Adipocyte (in vitro differentiated cells): ENCODE data around the gene PSME2.

Source experiments
- DNase-seq: peaks from one replicate; pipeline ENCODE4 v3.0.0-alpha.2; 2015; ENCODE audit warnings: low read depth
- H3K27me3 ChIP-seq: replicated peaks from 2 replicates; pipeline ENCODE4 v1.7.0; 2013; ENCODE audit warnings: mild to moderate bottlenecking, low read length, moderate library complexity; ENCODE audit not compliant: control insufficient read depth, insufficient read depth
- H3K36me3 ChIP-seq: 2 replicates; pipeline ENCODE4 v1.7.0; 2013; ENCODE audit warnings: low read length, mild to moderate bottlenecking, moderate library complexity; ENCODE audit not compliant: control insufficient read depth, insufficient read depth, severe bottlenecking
- H3K4me1 ChIP-seq: 2 replicates; pipeline ENCODE4 v1.7.0; 2013; ENCODE audit warnings: mild to moderate bottlenecking, low read length, moderate library complexity; ENCODE audit not compliant: control insufficient read depth, insufficient read depth
- H3K4me3 ChIP-seq: 2 replicates; pipeline ENCODE4 v1.7.0; 2013; ENCODE audit warnings: mild to moderate bottlenecking, low read length, moderate library complexity
- H3K9ac ChIP-seq: 2 replicates; pipeline ENCODE4 v1.7.0; 2013; ENCODE audit warnings: mild to moderate bottlenecking, low read length, moderate library complexity
- H3K9me3 ChIP-seq: 2 replicates; pipeline ENCODE4 v1.7.0; 2013; ENCODE audit warnings: mild to moderate bottlenecking, low read length, moderate library complexity; ENCODE audit not compliant: control insufficient read depth

The PSME2 gene

GRCh38 chr14:24146453-24146977 lies at the start of gene PSME2:
Gene PSME2 (minus strand): TSS chr14:24146610. CDS start chr14:24146581, 29 bp downstream.
- DNase-seq: peak; percentile 97
- Histone ChIP-seq H3K27me3 (no peaks in the 10 kb centered on the region), H3K4me1 (peaks cover 36% of the 10 kb centered on the region), H3K4me3 (peak within 1 kb of the TSS; percentile 97), H3K36me3 (peaks cover 24% of the 10 kb centered on the region), H3K9ac (peak within 1 kb of the TSS; percentile 95), H3K9me3 (no peaks in the 10 kb centered on the region)

GRCh38 chr14:24195186-24196070 lies 49.0 kb upstream of the PSME2 start, which contains the start of gene TM9SF1:
Gene TM9SF1 (minus strand): TSS chr14:24195441. CDS start chr14:24195019, 422 bp downstream.
- H3K9me3 ChIP-seq: no peaks in the 10 kb centered on the region
- peak within 1 kb of the TSS; percentile 97 for H3K4me3 ChIP-seq
- DNase-seq: peak; percentile 92
- H3K9ac ChIP-seq: peak within 1 kb of the TSS; percentile 99
- no peaks in the 10 kb centered on the region for H3K27me3 ChIP-seq
- H3K4me1 ChIP-seq: peaks cover 19% of the 10 kb centered on the region
- peaks cover 14% of the 10 kb centered on the region for H3K36me3 ChIP-seq

GRCh38 chr14:24194873-24195185 lies 48.4 kb upstream of the PSME2 start:
- Histone ChIP-seq H3K27me3 (no peaks in the 10 kb centered on the region), H3K9me3 (no peaks in the 10 kb centered on the region), H3K36me3 (peaks cover 14% of the 10 kb centered on the region), H3K4me3 (peak overlapping the region; percentile 97), H3K4me1 (peaks cover 19% of the 10 kb centered on the region), H3K9ac (peak overlapping the region; percentile 99)
- DNase-seq: no peak

GRCh38 chr14:24194186-24194872 lies 47.9 kb upstream of the PSME2 start:
- Histone ChIP-seq H3K36me3 (peaks cover 14% of the 10 kb centered on the region), H3K4me1 (peaks cover 21% of the 10 kb centered on the region), H3K9ac (peak overlapping the region; percentile 99), H3K4me3 (peak overlapping the region; percentile 97), H3K9me3 (no peaks in the 10 kb centered on the region), H3K27me3 (no peaks in the 10 kb centered on the region)
- DNase-seq: no peak

- Histone ChIP-seq H3K9ac (no peak overlapping the region), H3K36me3 (peaks cover 14% of the 10 kb centered on the region), H3K4me3 (no peak overlapping the region), H3K27me3 (no peaks in the 10 kb centered on the region), H3K4me1 (peaks cover 27% of the 10 kb centered on the region), H3K9me3 (no peaks in the 10 kb centered on the region)
- DNase-seq: no peak
These were observed 46.5 kb upstream of the PSME2 start for GRCh38 chr14:24192933-24193332.

GRCh38 chr14:24190416-24190815 lies 44.0 kb upstream of the PSME2 start:
- DNase-seq: no peak
- Histone ChIP-seq H3K36me3 (peaks cover 35% of the 10 kb centered on the region), H3K9me3 (no peaks in the 10 kb centered on the region), H3K27me3 (no peaks in the 10 kb centered on the region), H3K9ac (no peak overlapping the region), H3K4me1 (peaks cover 31% of the 10 kb centered on the region), H3K4me3 (no peak overlapping the region)

GRCh38 chr14:24189460-24189859 lies 43.0 kb upstream of the PSME2 start:
- H3K36me3 ChIP-seq: peaks cover 44% of the 10 kb centered on the region
- H3K27me3 ChIP-seq: no peaks in the 10 kb centered on the region
- DNase-seq: no peak
- H3K9ac ChIP-seq: peak overlapping the region; percentile 92
- H3K4me3 ChIP-seq: no peak overlapping the region
- H3K4me1 ChIP-seq: peaks cover 26% of the 10 kb centered on the region
- H3K9me3 ChIP-seq: no peaks in the 10 kb centered on the region

- peaks cover 49% of the 10 kb centered on the region for H3K36me3 ChIP-seq
- no peak for DNase-seq
These were observed 42.6 kb upstream of the PSME2 start for GRCh38 chr14:24189059-24189375.

GRCh38 chr14:24188251-24189058 lies 42.0 kb upstream of the PSME2 start, which contains the start of gene IPO4:
Gene IPO4 (minus strand): TSS chr14:24188816. CDS start chr14:24188787, 29 bp downstream.
- Histone ChIP-seq H3K9ac (peak within 1 kb of the TSS; percentile 92), H3K36me3 (peaks cover 53% of the 10 kb centered on the region), H3K27me3 (no peaks in the 10 kb centered on the region), H3K9me3 (no peaks in the 10 kb centered on the region), H3K4me1 (peaks cover 20% of the 10 kb centered on the region), H3K4me3 (peak within 1 kb of the TSS; percentile 91)
- DNase-seq: peak; percentile 99

More at GRCh38 chr14:24189059-24189375, 42.6 kb upstream of the PSME2 start:
- Histone ChIP-seq H3K9ac (peak overlapping the region; percentile 92), H3K9me3 (no peaks in the 10 kb centered on the region), H3K27me3 (no peaks in the 10 kb centered on the region), H3K4me1 (peaks cover 22% of the 10 kb centered on the region), H3K4me3 (peak overlapping the region; percentile 91)

- Histone ChIP-seq H3K9ac (peak overlapping the region; percentile 92), H3K4me1 (peaks cover 20% of the 10 kb centered on the region), H3K9me3 (no peaks in the 10 kb centered on the region), H3K27me3 (no peaks in the 10 kb centered on the region), H3K4me3 (peak overlapping the region; percentile 91), H3K36me3 (peaks cover 57% of the 10 kb centered on the region)
- no peak for DNase-seq
These were observed 41.1 kb upstream of the PSME2 start for GRCh38 chr14:24187539-24187915.
